Activated T-helper 1 cell treated with Interleukin-2 at 50 U/mL for 16 hours (primary cell): ENCODE results near the gene CDK2.

Experiments
- DNase-seq: peaks from one replicate; pipeline ENCODE4 v3.0.0-alpha.2; 2020; ENCODE audit warnings: low read depth

Gene CDK2

GRCh38 chr12:55938826-55939501 lies 27.7 kb upstream of the CDK2 start:
- DNase-seq = no peak

- DNase-seq = peak; percentile 71
Observed at GRCh38 chr12:55940065-55940732, 26.4 kb upstream of the CDK2 start.

- DNase-seq = no peak
Observed at GRCh38 chr12:55942055-55942454, 24.6 kb upstream of the CDK2 start.

- DNase-seq = no peak
Observed at GRCh38 chr12:55942577-55943136, 24.0 kb upstream of the CDK2 start.

GRCh38 chr12:55946553-55946952 lies 20.1 kb upstream of the CDK2 start:
- no peak for DNase-seq

GRCh38 chr12:55955344-55955743 lies 11.3 kb upstream of the CDK2 start:
- no peak for DNase-seq

- no peak for DNase-seq
Observed at GRCh38 chr12:55955800-55956508, 10.7 kb upstream of the CDK2 start.

- DNase-seq = no peak
Observed at GRCh38 chr12:55957106-55957859, 9.3 kb upstream of the CDK2 start.

GRCh38 chr12:55963760-55964159 lies 2.9 kb upstream of the CDK2 start:
- DNase-seq = no peak

GRCh38 chr12:55965240-55965639 lies 1.4 kb upstream of the CDK2 start:
- no peak for DNase-seq

- DNase-seq = no peak
Observed at GRCh38 chr12:55965941-55966407, 656 bp upstream of the CDK2 start, which contains the start of gene PMEL. Gene PMEL (minus strand): TSS chr12:55966042. CDS start chr12:55966011, 31 bp downstream.

GRCh38 chr12:55969356-55969755 lies 2.7 kb downstream of the CDK2 start:
- no peak for DNase-seq

- no peak for DNase-seq
Observed at GRCh38 chr12:55970775-55971174, 4.1 kb downstream of the CDK2 start.

GRCh38 chr12:55972042-55972441 lies 5.4 kb downstream of the CDK2 start:
- no peak for DNase-seq

- no peak for DNase-seq
Observed at GRCh38 chr12:55972456-55972855, 5.8 kb downstream of the CDK2 start.

GRCh38 chr12:55972911-55973598 lies 6.4 kb downstream of the CDK2 start:
- DNase-seq = no peak

- DNase-seq = peak; percentile 95
Observed at GRCh38 chr12:55973599-55974307, 7.1 kb downstream of the CDK2 start, which contains the start of gene RAB5B. Gene RAB5B (plus strand): TSS chr12:55974078. CDS start chr12:55986961, 12,883 bp downstream.

GRCh38 chr12:55974308-55974730 lies 7.7 kb downstream of the CDK2 start:
- DNase-seq = no peak

- DNase-seq = no peak
Observed at GRCh38 chr12:55978393-55978792, 11.8 kb downstream of the CDK2 start.

- DNase-seq = no peak
Observed at GRCh38 chr12:55979069-55979468, 12.4 kb downstream of the CDK2 start.
